ENCODE data around the gene CNN3. TPM values are rescaled to one million over a fixed set of nuclear protein-coding genes. Genes with fewer than 3 reads are reported as not detected.

CNN3 gene
- total and polyA plus RNA-seq, 7 donors = 12.4 to 46.2 (median 19.2) TPM

GRCh38 chr1:94971491-94971924 lies 44.6 kb upstream of the CNN3 start:
- DNase-seq = no peak
- H3K27me3 ChIP-seq (ENCODE audit: insufficient read depth in 3 of 3, low read length in 2 of 3) = no peaks in the 10 kb centered on the region
- no peaks in the 10 kb centered on the region for H3K9me3 ChIP-seq
- 23 to 24% (median 24%) methylated on average over 6 of the region's 6 CpGs for WGBS, 3 donors
- no peaks in the 10 kb centered on the region for H3K36me3 ChIP-seq (ENCODE audit: insufficient read depth in 1 of 2, low read depth in 1 of 2)
- ATAC-seq = peak in 3 of 4 donors; percentile 28 to 58 (median 46)
- no peak overlapping the region for H3K4me3 ChIP-seq
- H3K4me1 ChIP-seq = no peaks in the 10 kb centered on the region
- H3K27ac ChIP-seq = no peak overlapping the region
- TF ChIP-seq CTCF (IDR thresholded peaks at IDR 0.05) = no peak
- intact Hi-C loops (cut with DNase I) = loop anchor here in 1 of 2 donors (5.0 kb wide), 1 partner anchor 44 kb away; the partner anchor contains the start of gene CNN3

GRCh38 chr1:94970783-94971182 lies 43.9 kb upstream of the CNN3 start:
- intact Hi-C loops (cut with DNase I) = loop anchor here in 1 of 2 donors (5.0 kb wide), 1 partner anchor 43 kb away; the partner anchor contains the start of gene CNN3
- Histone ChIP-seq H3K27me3 (ENCODE audit: insufficient read depth in 3 of 3, low read length in 2 of 3) (no peaks in the 10 kb centered on the region), H3K4me3 (no peak overlapping the region), H3K36me3 (ENCODE audit: insufficient read depth in 1 of 2, low read depth in 1 of 2) (no peaks in the 10 kb centered on the region), H3K4me1 (no peaks in the 10 kb centered on the region), H3K9me3 (no peaks in the 10 kb centered on the region), H3K27ac (peak overlapping the region; percentile 3)
- DNase-seq = no peak
- WGBS, 3 donors = 55 to 75% (median 57%) methylated on average over 2 of the region's 2 CpGs
- no peak for TF ChIP-seq CTCF (IDR thresholded peaks at IDR 0.05)
- no peak for ATAC-seq

GRCh38 chr1:94969137-94969536 lies 42.2 kb upstream of the CNN3 start:
- DNase-seq = no peak
- no peak for TF ChIP-seq CTCF (IDR thresholded peaks at IDR 0.05)
- Histone ChIP-seq H3K9me3 (no peaks in the 10 kb centered on the region), H3K27ac (no peak overlapping the region), H3K4me1 (no peaks in the 10 kb centered on the region), H3K27me3 (ENCODE audit: insufficient read depth in 3 of 3, low read length in 2 of 3) (no peaks in the 10 kb centered on the region), H3K4me3 (no peak overlapping the region), H3K36me3 (ENCODE audit: insufficient read depth in 1 of 2, low read depth in 1 of 2) (no peaks in the 10 kb centered on the region)
- 56 to 74% (median 65%) methylated on average over 6 of the region's 6 CpGs for WGBS, 3 donors
- ATAC-seq = no peak
- intact Hi-C loops (cut with DNase I) = loop anchor here in 1 of 2 donors (10.0 kb wide), 1 partner anchor 66 kb away; no protein-coding TSS in a partner anchor

GRCh38 chr1:94966033-94966432 lies 39.1 kb upstream of the CNN3 start:
- no peaks in the 10 kb centered on the region for H3K36me3 ChIP-seq (ENCODE audit: insufficient read depth in 1 of 2, low read depth in 1 of 2)
- TF ChIP-seq CTCF (IDR thresholded peaks at IDR 0.05) = no peak
- no peak for DNase-seq
- intact Hi-C loops (cut with DNase I) = loop anchor here in 1 of 2 donors (10.0 kb wide), 1 partner anchor 69 kb away; no protein-coding TSS in a partner anchor
- WGBS, 3 donors = 64 to 89% (median 71%) methylated on average over 1 of the region's 1 CpG
- H3K27me3 ChIP-seq (ENCODE audit: insufficient read depth in 3 of 3, low read length in 2 of 3) = no peaks in the 10 kb centered on the region
- no peak overlapping the region for H3K27ac ChIP-seq
- no peaks in the 10 kb centered on the region for H3K4me1 ChIP-seq
- no peaks in the 10 kb centered on the region for H3K9me3 ChIP-seq
- no peak overlapping the region for H3K4me3 ChIP-seq
- no peak for ATAC-seq

GRCh38 chr1:94963864-94964263 lies 37.0 kb upstream of the CNN3 start:
- ATAC-seq (no peak), DNase-seq (no peak)
- no peaks in the 10 kb centered on the region for H3K27me3 ChIP-seq (ENCODE audit: insufficient read depth in 3 of 3, low read length in 2 of 3)
- WGBS, 3 donors = 78 to 80% (median 79%) methylated on average over 8 of the region's 8 CpGs
- H3K36me3 ChIP-seq (ENCODE audit: insufficient read depth in 1 of 2, low read depth in 1 of 2) = no peaks in the 10 kb centered on the region
- H3K27ac ChIP-seq = no peak overlapping the region
- intact Hi-C loops (cut with DNase I) = loop anchor here in 1 of 2 donors (10.0 kb wide), 1 partner anchor 71 kb away; no protein-coding TSS in a partner anchor
- H3K4me1 ChIP-seq = no peaks in the 10 kb centered on the region
- H3K9me3 ChIP-seq = no peaks in the 10 kb centered on the region
- TF ChIP-seq CTCF (IDR thresholded peaks at IDR 0.05) = no peak
- no peak overlapping the region for H3K4me3 ChIP-seq
